ENCODE results near the gene SMAP2.
A peak's percentile ranks its signal among the peaks of the same experiment; 100 is the strongest.

SMAP2 gene

GRCh38 chr1:40435471-40435870 is 61.9 kb downstream of the SMAP2 start:
- Histone ChIP-seq H3K4me1 (ENCODE audit: control insufficient read depth in 1 of 2, insufficient read depth in 2 of 2, low read length in 2 of 2) (no peaks in the 10 kb centered on the region), H3K9ac (ENCODE audit: low read depth in 1 of 2, low read length in 2 of 2) (no peak overlapping the region), H3K27ac (ENCODE audit: low read depth, low read length) (no peak overlapping the region), H3K9me3 (ENCODE audit: control insufficient read depth in 1 of 2, low read length in 2 of 2) (no peaks in the 10 kb centered on the region), H3K4me3 (ENCODE audit: low read depth in 1 of 2, low read length in 2 of 2) (no peak overlapping the region), H3K36me3 (ENCODE audit: control insufficient read depth in 1 of 2, insufficient read depth in 2 of 2, low read length in 2 of 2) (no peaks in the 10 kb centered on the region), H3K27me3 (ENCODE audit: control insufficient read depth in 1 of 2, insufficient read depth in 2 of 2, low read length in 2 of 2) (no peaks in the 10 kb centered on the region)

- no peaks in the 10 kb centered on the region for H3K27me3 ChIP-seq (ENCODE audit: control insufficient read depth in 1 of 2, insufficient read depth in 2 of 2, low read length in 2 of 2)
- H3K4me1 ChIP-seq (ENCODE audit: control insufficient read depth in 1 of 2, insufficient read depth in 2 of 2, low read length in 2 of 2) = no peaks in the 10 kb centered on the region
- H3K27ac ChIP-seq (ENCODE audit: low read depth, low read length) = no peak overlapping the region
- H3K9me3 ChIP-seq (ENCODE audit: control insufficient read depth in 1 of 2, low read length in 2 of 2) = no peaks in the 10 kb centered on the region
- H3K9ac ChIP-seq (ENCODE audit: low read depth in 1 of 2, low read length in 2 of 2) = no peak overlapping the region
- no peak overlapping the region for H3K4me3 ChIP-seq (ENCODE audit: low read depth in 1 of 2, low read length in 2 of 2)
- H3K36me3 ChIP-seq (ENCODE audit: control insufficient read depth in 1 of 2, insufficient read depth in 2 of 2, low read length in 2 of 2) = no peaks in the 10 kb centered on the region
These were observed 62.3 kb downstream of the SMAP2 start for GRCh38 chr1:40435876-40436275.

- no peaks in the 10 kb centered on the region for H3K27me3 ChIP-seq (ENCODE audit: control insufficient read depth in 1 of 2, insufficient read depth in 2 of 2, low read length in 2 of 2)
- H3K4me1 ChIP-seq (ENCODE audit: control insufficient read depth in 1 of 2, insufficient read depth in 2 of 2, low read length in 2 of 2) = no peaks in the 10 kb centered on the region
- H3K27ac ChIP-seq (ENCODE audit: low read depth, low read length) = no peak overlapping the region
- H3K4me3 ChIP-seq (ENCODE audit: low read depth in 1 of 2, low read length in 2 of 2) = no peak overlapping the region
- H3K9ac ChIP-seq (ENCODE audit: low read depth in 1 of 2, low read length in 2 of 2) = no peak overlapping the region
- no peaks in the 10 kb centered on the region for H3K36me3 ChIP-seq (ENCODE audit: control insufficient read depth in 1 of 2, insufficient read depth in 2 of 2, low read length in 2 of 2)
- no peaks in the 10 kb centered on the region for H3K9me3 ChIP-seq (ENCODE audit: control insufficient read depth in 1 of 2, low read length in 2 of 2)
These were observed 65.0 kb downstream of the SMAP2 start for GRCh38 chr1:40438391-40439015.

- no peak overlapping the region for H3K27ac ChIP-seq (ENCODE audit: low read depth, low read length)
- H3K36me3 ChIP-seq (ENCODE audit: control insufficient read depth in 1 of 2, insufficient read depth in 2 of 2, low read length in 2 of 2) = no peaks in the 10 kb centered on the region
These were observed 65.7 kb downstream of the SMAP2 start for GRCh38 chr1:40439247-40439646.

GRCh38 chr1:40449684-40450494 is 76.4 kb downstream of the SMAP2 start, which contains the start of gene ZFP69B:
TSS of gene ZFP69B (plus strand) at chr1:40450476. CDS start at chr1:40450962, 486 bp downstream.
- Histone ChIP-seq H3K27me3 (ENCODE audit: control insufficient read depth in 1 of 2, insufficient read depth in 2 of 2, low read length in 2 of 2) (no peaks in the 10 kb centered on the region), H3K4me1 (ENCODE audit: control insufficient read depth in 1 of 2, insufficient read depth in 2 of 2, low read length in 2 of 2) (peaks cover 0 to 15% of the 10 kb centered on the region in 2 donors), H3K9ac (ENCODE audit: low read depth in 1 of 2, low read length in 2 of 2) (peak within 1 kb of the TSS; percentile 73 to 77), H3K36me3 (ENCODE audit: control insufficient read depth in 1 of 2, insufficient read depth in 2 of 2, low read length in 2 of 2) (peaks cover 5% of the 10 kb centered on the region in 2 donors), H3K4me3 (ENCODE audit: low read depth in 1 of 2, low read length in 2 of 2) (peak within 1 kb of the TSS; percentile 90 to 91), H3K9me3 (ENCODE audit: control insufficient read depth in 1 of 2, low read length in 2 of 2) (peaks cover 17 to 28% of the 10 kb centered on the region in 2 donors), H3K27ac (ENCODE audit: low read depth, low read length) (no peak within 1 kb of the TSS)

More at GRCh38 chr1:40439247-40439646, 65.7 kb downstream of the SMAP2 start:
- Histone ChIP-seq H3K4me3 (ENCODE audit: low read depth in 1 of 2, low read length in 2 of 2) (no peak overlapping the region), H3K9ac (ENCODE audit: low read depth in 1 of 2, low read length in 2 of 2) (no peak overlapping the region), H3K9me3 (ENCODE audit: control insufficient read depth in 1 of 2, low read length in 2 of 2) (no peaks in the 10 kb centered on the region), H3K4me1 (ENCODE audit: control insufficient read depth in 1 of 2, insufficient read depth in 2 of 2, low read length in 2 of 2) (no peaks in the 10 kb centered on the region), H3K27me3 (ENCODE audit: control insufficient read depth in 1 of 2, insufficient read depth in 2 of 2, low read length in 2 of 2) (no peaks in the 10 kb centered on the region)

GRCh38 chr1:40450495-40451237 is 77.1 kb downstream of the SMAP2 start:
- no peaks in the 10 kb centered on the region for H3K27me3 ChIP-seq (ENCODE audit: control insufficient read depth in 1 of 2, insufficient read depth in 2 of 2, low read length in 2 of 2)
- H3K4me3 ChIP-seq (ENCODE audit: low read depth in 1 of 2, low read length in 2 of 2) = peak overlapping the region; percentile 90 to 91
- peaks cover 7 to 8% of the 10 kb centered on the region in 2 donors for H3K36me3 ChIP-seq (ENCODE audit: control insufficient read depth in 1 of 2, insufficient read depth in 2 of 2, low read length in 2 of 2)
- H3K9me3 ChIP-seq (ENCODE audit: control insufficient read depth in 1 of 2, low read length in 2 of 2) = peaks cover 20 to 30% of the 10 kb centered on the region in 2 donors
- H3K9ac ChIP-seq (ENCODE audit: low read depth in 1 of 2, low read length in 2 of 2) = peak overlapping the region; percentile 73 to 77
- H3K4me1 ChIP-seq (ENCODE audit: control insufficient read depth in 1 of 2, insufficient read depth in 2 of 2, low read length in 2 of 2) = peaks cover 0 to 15% of the 10 kb centered on the region in 2 donors
- no peak overlapping the region for H3K27ac ChIP-seq (ENCODE audit: low read depth, low read length)

GRCh38 chr1:40451238-40451585 is 77.7 kb downstream of the SMAP2 start:
- H3K4me3 ChIP-seq (ENCODE audit: low read depth in 1 of 2, low read length in 2 of 2) = peak overlapping the region; percentile 90 to 91
- no peak overlapping the region for H3K27ac ChIP-seq (ENCODE audit: low read depth, low read length)
- peaks cover 7 to 8% of the 10 kb centered on the region in 2 donors for H3K36me3 ChIP-seq (ENCODE audit: control insufficient read depth in 1 of 2, insufficient read depth in 2 of 2, low read length in 2 of 2)
- peaks cover 0 to 15% of the 10 kb centered on the region in 2 donors for H3K4me1 ChIP-seq (ENCODE audit: control insufficient read depth in 1 of 2, insufficient read depth in 2 of 2, low read length in 2 of 2)
- peaks cover 17 to 29% of the 10 kb centered on the region in 2 donors for H3K9me3 ChIP-seq (ENCODE audit: control insufficient read depth in 1 of 2, low read length in 2 of 2)
- H3K27me3 ChIP-seq (ENCODE audit: control insufficient read depth in 1 of 2, insufficient read depth in 2 of 2, low read length in 2 of 2) = no peaks in the 10 kb centered on the region
- no peak overlapping the region for H3K9ac ChIP-seq (ENCODE audit: low read depth in 1 of 2, low read length in 2 of 2)

- peaks cover 0 to 8% of the 10 kb centered on the region in 2 donors for H3K4me1 ChIP-seq (ENCODE audit: control insufficient read depth in 1 of 2, insufficient read depth in 2 of 2, low read length in 2 of 2)
- H3K27me3 ChIP-seq (ENCODE audit: control insufficient read depth in 1 of 2, insufficient read depth in 2 of 2, low read length in 2 of 2) = no peaks in the 10 kb centered on the region
- no peak overlapping the region for H3K9ac ChIP-seq (ENCODE audit: low read depth in 1 of 2, low read length in 2 of 2)
- no peak overlapping the region for H3K27ac ChIP-seq (ENCODE audit: low read depth, low read length)
- peaks cover 49 to 65% of the 10 kb centered on the region in 2 donors for H3K9me3 ChIP-seq (ENCODE audit: control insufficient read depth in 1 of 2, low read length in 2 of 2)
- H3K36me3 ChIP-seq (ENCODE audit: control insufficient read depth in 1 of 2, insufficient read depth in 2 of 2, low read length in 2 of 2) = peaks cover 18 to 22% of the 10 kb centered on the region in 2 donors
- no peak overlapping the region for H3K4me3 ChIP-seq (ENCODE audit: low read depth in 1 of 2, low read length in 2 of 2)
These were observed 81.3 kb downstream of the SMAP2 start for GRCh38 chr1:40454873-40455272.

- no peak overlapping the region for H3K9ac ChIP-seq (ENCODE audit: low read depth in 1 of 2, low read length in 2 of 2)
These were observed 89.5 kb downstream of the SMAP2 start for GRCh38 chr1:40462956-40463590.

More at GRCh38 chr1:40462956-40463590, 89.5 kb downstream of the SMAP2 start:
- H3K9me3 ChIP-seq (ENCODE audit: control insufficient read depth in 1 of 2, low read length in 2 of 2) = peaks cover 78 to 84% of the 10 kb centered on the region in 2 donors
- H3K36me3 ChIP-seq (ENCODE audit: control insufficient read depth in 1 of 2, insufficient read depth in 2 of 2, low read length in 2 of 2) = peaks cover 4 to 9% of the 10 kb centered on the region in 2 donors
- no peak overlapping the region for H3K4me3 ChIP-seq (ENCODE audit: low read depth in 1 of 2, low read length in 2 of 2)
- no peaks in the 10 kb centered on the region for H3K4me1 ChIP-seq (ENCODE audit: control insufficient read depth in 1 of 2, insufficient read depth in 2 of 2, low read length in 2 of 2)
- no peaks in the 10 kb centered on the region for H3K27me3 ChIP-seq (ENCODE audit: control insufficient read depth in 1 of 2, insufficient read depth in 2 of 2, low read length in 2 of 2)
- no peak overlapping the region for H3K27ac ChIP-seq (ENCODE audit: low read depth, low read length)
